DOHH2 (cell line): ENCODE measurements around the gene STARD3.

ENCODE experiments used
- EZH2phosphoT487 ChIP-seq: fragments of 200-600 bp; sonication (generic); IDR thresholded peaks from 2 replicates; pipeline ENCODE4 v1.6.1; 2017; ENCODE audit warnings: borderline replicate concordance, mild to moderate bottlenecking, antibody characterized with exemption, low read length, moderate library complexity, mixed read lengths
- TF ChIP-seq, protein P1 (sequence below): fragments of 200-600 bp; sonication (generic); IDR thresholded peaks from one replicate; pipeline ENCODE4 v1.5.1; 2014; ENCODE audit warnings: antibody characterized with exemption, mild to moderate bottlenecking, low read depth, low read length; ENCODE audit not compliant: poor library complexity, severe bottlenecking

DNA sequence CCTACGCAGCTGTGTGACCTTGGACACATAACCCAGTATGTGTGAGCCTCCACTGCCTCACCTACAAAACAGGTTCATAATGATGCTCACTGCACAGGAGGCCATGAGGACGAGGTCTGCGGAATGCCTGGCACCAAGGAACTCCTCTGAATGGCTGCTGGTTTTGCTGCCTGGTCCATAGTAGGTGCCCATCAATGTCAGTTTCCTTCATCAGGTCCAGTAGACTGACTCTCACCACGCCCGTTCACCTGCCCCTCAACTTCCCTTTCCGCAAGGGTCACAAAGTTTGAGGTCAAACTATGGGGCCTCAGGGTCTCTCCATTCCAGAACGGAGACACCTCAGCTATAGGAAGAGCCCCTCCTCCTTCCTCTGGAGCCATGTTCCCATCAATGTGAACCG lies 40.1 kb downstream of the STARD3 start:
- TF ChIP-seq, protein P1, sequence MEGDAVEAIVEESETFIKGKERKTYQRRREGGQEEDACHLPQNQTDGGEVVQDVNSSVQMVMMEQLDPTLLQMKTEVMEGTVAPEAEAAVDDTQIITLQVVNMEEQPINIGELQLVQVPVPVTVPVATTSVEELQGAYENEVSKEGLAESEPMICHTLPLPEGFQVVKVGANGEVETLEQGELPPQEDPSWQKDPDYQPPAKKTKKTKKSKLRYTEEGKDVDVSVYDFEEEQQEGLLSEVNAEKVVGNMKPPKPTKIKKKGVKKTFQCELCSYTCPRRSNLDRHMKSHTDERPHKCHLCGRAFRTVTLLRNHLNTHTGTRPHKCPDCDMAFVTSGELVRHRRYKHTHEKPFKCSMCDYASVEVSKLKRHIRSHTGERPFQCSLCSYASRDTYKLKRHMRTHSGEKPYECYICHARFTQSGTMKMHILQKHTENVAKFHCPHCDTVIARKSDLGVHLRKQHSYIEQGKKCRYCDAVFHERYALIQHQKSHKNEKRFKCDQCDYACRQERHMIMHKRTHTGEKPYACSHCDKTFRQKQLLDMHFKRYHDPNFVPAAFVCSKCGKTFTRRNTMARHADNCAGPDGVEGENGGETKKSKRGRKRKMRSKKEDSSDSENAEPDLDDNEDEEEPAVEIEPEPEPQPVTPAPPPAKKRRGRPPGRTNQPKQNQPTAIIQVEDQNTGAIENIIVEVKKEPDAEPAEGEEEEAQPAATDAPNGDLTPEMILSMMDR = no peak
- no peak for TF ChIP-seq EZH2phosphoT487
